Ovary (tissue), 9 donors: ENCODE results near the gene DRC1. TPM values are rescaled to one million over a fixed set of nuclear protein-coding genes. Genes with fewer than 3 reads are reported as not detected.

ENCODE experiments used
- DNase-seq, 5 donors: peaks; one replicate each; pipeline ENCODE4 v3.0.0-alpha.2; 2019 to 2020
- H3K27ac ChIP-seq, 2 donors: fragments of 200-600 bp; one replicate each; pipeline versions ENCODE4 v1.5.1 to v1.8.0; 2019 to 2022
- H3K27me3 ChIP-seq: fragments of 200-600 bp; one replicate; pipeline ENCODE4 v1.8.0; 2022
- H3K36me3 ChIP-seq: fragments of 200-600 bp; sonication (generic); one replicate; pipeline ENCODE4 v1.5.1; 2019
- H3K4me1 ChIP-seq: one replicate; pipeline ENCODE4 v1.8.1; 2013; ENCODE audit warnings: mild to moderate bottlenecking, moderate library complexity; ENCODE audit not compliant: insufficient read depth
- H3K4me3 ChIP-seq: fragments of 200-600 bp; sonication (generic); one replicate; pipeline ENCODE4 v1.5.1; 2017
- H3K9me3 ChIP-seq, 2 donors: fragments of 200-600 bp in 1 of 2; sonication (generic) in 1 of 2; one replicate each; pipeline versions ENCODE4 v1.5.1 to v1.8.1; 2013 to 2019; ENCODE audit warnings: mild to moderate bottlenecking in 1 of 2, moderate library complexity in 1 of 2
- CTCF ChIP-seq, 3 donors: fragments of 450-650 bp in 2 of 3; fragments of 200-600 bp in 1 of 3; IDR thresholded peaks; one replicate each; pipeline versions ENCODE4 v1.5.1 to v1.8.0; 2016 to 2022; ENCODE audit warnings: antibody characterized with exemption in 3 of 3, mild to moderate bottlenecking in 1 of 3
- EP300 ChIP-seq: sonication (generic); formaldehyde crosslinking; IDR thresholded peaks from one replicate; pipeline ENCODE4 v1.6.1; 2017; ENCODE audit warnings: antibody characterized with exemption
- POLR2A ChIP-seq: fragments of 450-650 bp; IDR thresholded peaks from one replicate; pipeline ENCODE4 v1.6.1; 2017; ENCODE audit warnings: antibody characterized with exemption, mild to moderate bottlenecking, moderate library complexity
- WGBS, 3 donors: extraction: QIAGEN DNeasy Blood & Tissue Kit in 1 of 3; methylation state at CpG; one replicate each; pipeline versions ENCODE4 v1.1.5 to v1.1.7; 2013 to 2017; 5-methylcytosine and 5-hydroxymethylcytosine counted together
- intact Hi-C, 4 donors: fragments of 100-400 bp; cut with DNase I; formaldehyde crosslinking; loops; one replicate each; pipeline versions ENCODE4 v1.11.0 to v1.15.1; 2022 to 2023
- polyA plus RNA-seq, 2 donors: library from polyadenylated mRNA; stranded (reverse); fragments of 200-250 nt in 1 of 2; fragments of 350-450 nt in 1 of 2; fragmentation: Illumina TruSeq in 1 of 2; extraction: RNeasy Lipid Tissue Mini Kit (QIAGEN cat#74804) in 1 of 2; gene quantifications; one replicate each; pipeline ENCODE4 v1.2.3, GENCODE V29; 2013 to 2014
- total RNA-seq, 7 donors: library from RNA; depleted of rRNA in 2 of 7; stranded (reverse); fragments of >200 nt in 2 of 7; fragmentation: NEBNext Ultra II Directional in 3 of 7; extraction: Animal tissue kit (Norgen Biotek cat#: 25700) in 3 of 7; gene quantifications; one replicate each; pipeline versions ENCODE4 v1.1.0 to v1.2.4, GENCODE V29; 2016 to 2023
- donor health status: DM: no; HTN: no; CAD: no; lungs with moderate emphysema.
- donor health status: DM: no; HTN: no; CAD: no.
- donor health status: Bipolar disorder and iron deficiency.
- donor health status: DM: yes; HTN: yes; CAD: no.
- donor health status: DM: no; HTN: no; CAD: no.
- donor health status: DM: yes; HTN: yes; CAD: no.

Gene DRC1
- total and polyA plus RNA-seq, 9 donors: 0.05 to 11.8 (median 1.2) TPM; not detected in 3

- WGBS, 3 donors: 66 to 85% (median 83%) methylated on average over 5 of the region's 5 CpGs
- Histone ChIP-seq H3K4me1 (no peaks in the 10 kb centered on the region), H3K27me3 (no peaks in the 10 kb centered on the region), H3K27ac (no peak overlapping the region), H3K4me3 (no peak overlapping the region), H3K9me3 (no peaks in the 10 kb centered on the region), H3K36me3 (no peaks in the 10 kb centered on the region)
- TF ChIP-seq POLR2A: no peak
- TF ChIP-seq CTCF (IDR thresholded peaks at IDR 0.05): no peak
- TF ChIP-seq EP300: no peak
- intact Hi-C loops: no loop called here
- DNase-seq: no peak
Measured at GRCh38 chr2:26438926-26439325, 37.2 kb downstream of the DRC1 start.

- no peak for DNase-seq
- intact Hi-C loops: no loop called here
- TF ChIP-seq CTCF (IDR thresholded peaks at IDR 0.05) (no peak), EP300 (no peak), POLR2A (no peak)
- Histone ChIP-seq H3K36me3 (no peaks in the 10 kb centered on the region), H3K27me3 (no peaks in the 10 kb centered on the region), H3K4me3 (no peak overlapping the region), H3K27ac (no peak overlapping the region), H3K9me3 (no peaks in the 10 kb centered on the region), H3K4me1 (no peaks in the 10 kb centered on the region)
- 93 to 96% (median 95%) methylated on average over 2 of the region's 2 CpGs for WGBS, 3 donors
Measured at GRCh38 chr2:26442301-26442700, 40.6 kb downstream of the DRC1 start.

GRCh38 chr2:26442707-26443106, 41.0 kb downstream of the DRC1 start:
- intact Hi-C loops: no loop called here

GRCh38 chr2:26444236-26444635, 42.5 kb downstream of the DRC1 start:
- no peak for DNase-seq
- 87 to 90% (median 87%) methylated on average over 7 of the region's 7 CpGs for WGBS, 3 donors
- Histone ChIP-seq H3K4me1 (no peaks in the 10 kb centered on the region), H3K4me3 (no peak overlapping the region), H3K36me3 (no peaks in the 10 kb centered on the region), H3K27ac (no peak overlapping the region), H3K27me3 (no peaks in the 10 kb centered on the region), H3K9me3 (no peaks in the 10 kb centered on the region)
- no peak for TF ChIP-seq EP300
- TF ChIP-seq CTCF (IDR thresholded peaks at IDR 0.05): no peak
- no peak for TF ChIP-seq POLR2A
- intact Hi-C loops: no loop called here

More at GRCh38 chr2:26442707-26443106, 41.0 kb downstream of the DRC1 start:
- 49 to 56% (median 55%) methylated on average over 3 of the region's 3 CpGs for WGBS, 3 donors
- TF ChIP-seq POLR2A: no peak
- TF ChIP-seq CTCF (IDR thresholded peaks at IDR 0.05): no peak
- TF ChIP-seq EP300: no peak
- Histone ChIP-seq H3K27ac (no peak overlapping the region), H3K4me3 (no peak overlapping the region), H3K27me3 (no peaks in the 10 kb centered on the region), H3K9me3 (no peaks in the 10 kb centered on the region), H3K36me3 (no peaks in the 10 kb centered on the region), H3K4me1 (no peaks in the 10 kb centered on the region)
- no peak for DNase-seq

GRCh38 chr2:26448651-26449050, 46.9 kb downstream of the DRC1 start:
- no peak for TF ChIP-seq EP300
- TF ChIP-seq POLR2A: no peak
- no peak for TF ChIP-seq CTCF (IDR thresholded peaks at IDR 0.05)
- Histone ChIP-seq H3K27me3 (no peaks in the 10 kb centered on the region), H3K27ac (no peak overlapping the region), H3K4me3 (no peak overlapping the region), H3K4me1 (no peaks in the 10 kb centered on the region), H3K9me3 (no peaks in the 10 kb centered on the region), H3K36me3 (no peaks in the 10 kb centered on the region)
- intact Hi-C loops: no loop called here
- DNase-seq: no peak
- WGBS, 3 donors: 88 to 94% (median 93%) methylated on average over 9 of the region's 9 CpGs
